ENCODE data around the gene ZDHHC3.

DNA sequence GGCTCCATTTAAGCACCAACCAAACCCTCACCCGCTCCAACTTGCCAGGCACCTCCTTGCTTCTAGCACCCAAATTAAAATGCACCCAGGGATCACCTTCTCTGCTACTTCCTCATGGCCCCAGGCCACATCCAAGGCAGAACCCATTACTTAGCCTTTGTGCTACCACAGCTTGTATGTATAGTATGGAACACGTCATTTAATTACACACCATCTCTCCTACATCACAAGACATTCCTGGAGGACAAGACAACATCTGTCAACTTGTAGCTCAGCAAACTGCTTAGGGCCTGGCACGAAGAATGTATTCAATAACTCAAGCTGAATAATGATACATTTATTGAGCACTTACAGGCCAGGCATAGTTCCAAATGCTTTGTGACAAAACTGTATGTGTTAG lies 23.3 kb downstream of the ZDHHC3 start:
- TF ChIP-seq CTCF (IDR thresholded peaks at IDR 0.05): no peak
- TF ChIP-seq POLR2A (IDR thresholded peaks at IDR 0.05): no peak
